Endothelial cell of umbilical vein (primary cell): ENCODE results near the gene FSIP1. TPM values are rescaled to one million over a fixed set of nuclear protein-coding genes. Genes with fewer than 3 reads are reported as not detected.

ENCODE experiments used
- BruUV-seq: library from RNA; stranded (reverse); fragments of 400-500 nt; replicated peaks from 2 replicates; lab custom pipeline; 2021; lab: Mats Ljungman, UMichigan
- CTCF ChIA-PET: fragments of 300-600, 350-600 bp; sonication (Branson Sonifier 250); formaldehyde crosslinking; loops from one replicate; lab custom pipeline; 2021; ENCODE audit warnings: antibody characterized with exemption, inconsistent platforms; lab: Charles Lee
- POLR2A ChIA-PET: fragments of 300-600, 350-600 bp; sonication (Branson Sonifier 250); formaldehyde crosslinking; loops from one replicate; lab custom pipeline; 2021; ENCODE audit warnings: antibody characterized with exemption, inconsistent platforms; lab: Charles Lee
- DNase-seq: peaks from one replicate; pipeline ENCODE4 v3.0.0-alpha.2; 2011; ENCODE audit warnings: low read depth, low spot score
- FAIRE-seq: peaks from 2 replicates; lab custom pipeline; 2011; peaks lifted over from hg19 to GRCh38; lab: Jason Lieb, UNC
- H2AFZ ChIP-seq: 2 replicates; pipeline ENCODE4 v1.6.0; 2012; ENCODE audit warnings: low read depth, low read length, control low read depth, inconsistent platforms
- H3K27ac ChIP-seq: 2 replicates; pipeline ENCODE4 v1.5.1; 2011; ENCODE audit warnings: low read depth, mild to moderate bottlenecking, control low read depth, low read length, moderate library complexity; ENCODE audit not compliant: insufficient read depth
- H3K27me3 ChIP-seq, 2 experiments: 2 replicates each; pipeline versions ENCODE4 v1.6.0 to v1.6.1; 2011; ENCODE audit warnings: low read length in 2 of 2, mixed read lengths in 1 of 2; ENCODE audit not compliant: control insufficient read depth in 2 of 2, insufficient read depth in 2 of 2
- H3K36me3 ChIP-seq, 2 experiments: 2 replicates in 1 of 2; 3 replicates in 1 of 2; pipeline ENCODE4 v1.5.1; 2011; ENCODE audit warnings: low read length in 2 of 2, mild to moderate bottlenecking in 1 of 2, moderate library complexity in 1 of 2; ENCODE audit not compliant: control insufficient read depth in 2 of 2, insufficient read depth in 2 of 2; ENCODE audit errors: extremely low read depth in 1 of 2
- H3K4me1 ChIP-seq: 3 replicates; pipeline ENCODE4 v1.5.1; 2011; ENCODE audit warnings: mild to moderate bottlenecking, low read length; ENCODE audit not compliant: control insufficient read depth, insufficient read depth; ENCODE audit errors: extremely low read depth
- H3K4me2 ChIP-seq: 2 replicates; pipeline ENCODE4 v1.6.1; 2011; ENCODE audit warnings: low read length, control low read depth, mixed read lengths; ENCODE audit not compliant: insufficient read depth
- H3K4me3 ChIP-seq, 3 experiments: fragments of 200-600 bp in 1 of 3; sonication (generic), shearing (Covaris generic) in 1 of 3; replicated peaks in 1 of 3; 2 replicates each; pipeline ENCODE4 v1.5.1; 2011 to 2016; ENCODE audit warnings: control low read depth in 3 of 3, low read length in 3 of 3, mild to moderate bottlenecking in 2 of 3, inconsistent platforms in 1 of 3, low read depth in 1 of 3, moderate library complexity in 1 of 3; ENCODE audit not compliant: insufficient read depth in 1 of 3
- H3K79me2 ChIP-seq: 2 replicates; pipeline ENCODE4 v1.6.0; 2012; ENCODE audit warnings: low read length, inconsistent platforms; ENCODE audit not compliant: control insufficient read depth, insufficient read depth
- H3K9ac ChIP-seq: replicated peaks from 2 replicates; pipeline ENCODE3; 2011; ENCODE audit warnings: low read length, control low read depth; ENCODE audit not compliant: insufficient read depth; ENCODE audit errors: extremely low read depth
- H3K9me1 ChIP-seq: replicated peaks from 3 replicates; pipeline ENCODE4 v1.6.0; 2011; ENCODE audit warnings: mild to moderate bottlenecking, low read length; ENCODE audit not compliant: control insufficient read depth, insufficient read depth; ENCODE audit errors: extremely low read depth
- H3K9me3 ChIP-seq: replicated peaks from 2 replicates; pipeline ENCODE4 v1.5.1; 2012; ENCODE audit warnings: low read length, inconsistent platforms; ENCODE audit not compliant: control insufficient read depth, insufficient read depth
- H4K20me1 ChIP-seq: replicated peaks from 2 replicates; pipeline ENCODE3; 2011; ENCODE audit warnings: mild to moderate bottlenecking, low read length; ENCODE audit not compliant: control insufficient read depth, insufficient read depth; ENCODE audit errors: extremely low read depth
- CTCF ChIP-seq, 2 donors: IDR thresholded peaks; 1 replicate in 1 of 2; 2 replicates in 1 of 2; pipeline ENCODE4 v1.5.1; 2011; ENCODE audit warnings: low read length in 2 of 2, mild to moderate bottlenecking in 2 of 2, moderate library complexity in 2 of 2, control low read depth in 1 of 2, inconsistent platforms in 1 of 2, low read depth in 1 of 2; ENCODE audit not compliant: insufficient read depth in 1 of 2; ENCODE audit errors: extremely low read depth in 1 of 2
- EZH2 ChIP-seq: IDR thresholded peaks from 2 replicates; pipeline ENCODE4 v1.6.1; 2012; ENCODE audit warnings: borderline replicate concordance, low read depth, mild to moderate bottlenecking, moderate library complexity, low read length, inconsistent platforms; ENCODE audit not compliant: severe bottlenecking
- FOS ChIP-seq: IDR thresholded peaks from 2 replicates; pipeline ENCODE4 v1.6.1; 2011; ENCODE audit warnings: mild to moderate bottlenecking, low read length, moderate library complexity, borderline replicate concordance; ENCODE audit not compliant: insufficient read depth
- GATA2 ChIP-seq: IDR thresholded peaks from 2 replicates; pipeline ENCODE4 v1.7.0; 2011; ENCODE audit warnings: low read depth, mild to moderate bottlenecking, moderate library complexity, mixed read lengths, low read length; ENCODE audit not compliant: insufficient read length, insufficient read depth
- JUN ChIP-seq: IDR thresholded peaks from 2 replicates; pipeline ENCODE4 v1.6.1; 2011; ENCODE audit warnings: borderline replicate concordance, low read depth; ENCODE audit not compliant: insufficient read length, insufficient read depth
- MAX ChIP-seq: IDR thresholded peaks from 2 replicates; pipeline ENCODE4 v1.6.1; 2011; ENCODE audit not compliant: insufficient read depth, insufficient read length
- MYC ChIP-seq: IDR thresholded peaks from one replicate; pipeline ENCODE4 v1.6.1; 2011; ENCODE audit warnings: mild to moderate bottlenecking, low read depth, low read length
- POLR2A ChIP-seq: IDR thresholded peaks from 2 replicates; pipeline ENCODE4 v1.6.1; 2012; ENCODE audit warnings: low read depth, mild to moderate bottlenecking, control low read depth, low read length
- POLR2AphosphoS5 ChIP-seq: IDR thresholded peaks from 2 replicates; pipeline ENCODE4 v1.6.1; 2012; ENCODE audit warnings: low read depth, mild to moderate bottlenecking, control low read depth, low read length, moderate library complexity; ENCODE audit not compliant: insufficient read depth
- dilution Hi-C: fragments of 300-500 bp; cut with MboI; formaldehyde crosslinking; loops from one replicate; pipeline ENCODE4 v1.15.0; 2019; ENCODE audit warnings: low sequenced_read_pairs; ENCODE audit not compliant: extremely low pct_ligation_motif_present
- intact Hi-C: fragments of 100-400 bp; cut with micrococcal nuclease; formaldehyde crosslinking; loops from one replicate; pipeline ENCODE4 v1.10.0; 2022
- polyA plus RNA-seq, 4 experiments: library from polyadenylated mRNA; depleted of rRNA in 3 of 4; stranded (reverse) in 3 of 4; unstranded in 1 of 4; fragments of >200 nt; gene quantifications; 2 replicates each; pipeline versions ENCODE4 v1.2.1 to v1.2.3, GENCODE V29; 2011 to 2012; ENCODE audit warnings: missing spikeins in 1 of 4
- total RNA-seq: library from RNA; stranded (reverse); gene quantifications from 2 replicates; pipeline ENCODE4 v1.2.3, GENCODE V29; 2021

FSIP1 gene
- total and polyA plus RNA-seq, 2 donors (not counting 3 experiments of a cell fraction or from before 2014, with no cell fraction given) = 0.23 to 1.1 TPM

- Histone ChIP-seq H4K20me1 (no peaks in the 10 kb centered on the region), H3K27me3 (no peaks in the 10 kb centered on the region), H3K36me3 (no peaks in the 10 kb centered on the region), H2AFZ (no peak overlapping the region), H3K9me1 (no peaks in the 10 kb centered on the region), H3K4me1 (no peaks in the 10 kb centered on the region), H3K9ac (no peak overlapping the region), H3K4me3 (no peak overlapping the region), H3K9me3 (no peaks in the 10 kb centered on the region), H3K4me2 (no peak overlapping the region), H3K27ac (no peak overlapping the region), H3K79me2 (no peaks in the 10 kb centered on the region)
- FAIRE-seq (no peak), DNase-seq (no peak)
- intact Hi-C loops (no loop called here), dilution Hi-C loops (no loop called here)
- TF ChIP-seq MAX (no peak), GATA2 (no peak), POLR2AphosphoS5 (no peak), EZH2 (no peak), CTCF (IDR thresholded peaks at IDR 0.05; ENCODE audit: extremely low read depth in 1 of 2, insufficient read depth in 1 of 2, low read depth in 1 of 2, low read length in 2 of 2) (no peak), FOS (no peak), MYC (no peak), POLR2A (no peak), JUN (no peak)
- POLR2A ChIA-PET = no interaction called here
- CTCF ChIA-PET = interaction anchor here (1.2 to 2.6 kb wide), 4 partner anchors 9 to 55 kb away, joined by 4 to 10 read pairs (median 4); no protein-coding TSS in a partner anchor
- BruUV-seq = no TSS peak
Observed at GRCh38 chr15:39701988-39702387, 80.7 kb downstream of the FSIP1 start.
